AG09319 (cell line): ENCODE data around the gene SIN3B.
"Not testable (repeated sequence)": the region's sequence is repeated elsewhere in the genome, so short reads cannot be mapped to it uniquely, and the experiment has no call there.

Source experiments
- DNase-seq: peaks from one replicate; pipeline ENCODE4 v3.0.0-alpha.2; 2010; ENCODE audit warnings: low read depth; ENCODE audit errors: extremely low read depth
- CTCF ChIP-seq: IDR thresholded peaks from 2 replicates; pipeline ENCODE4 v1.5.1; 2011; ENCODE audit warnings: low read depth, mild to moderate bottlenecking, inconsistent platforms, low read length, moderate library complexity

SIN3B gene

GRCh38 chr19:16791942-16792341 is 37.3 kb upstream of the SIN3B start:
- no peak for DNase-seq
- TF ChIP-seq CTCF = no peak

- DNase-seq = no peak
- TF ChIP-seq CTCF = no peak
Measured at GRCh38 chr19:16794456-16795441, 34.4 kb upstream of the SIN3B start.

GRCh38 chr19:16795731-16796130 is 33.5 kb upstream of the SIN3B start:
- TF ChIP-seq CTCF = no peak
- no peak for DNase-seq

GRCh38 chr19:16797876-16798275 is 31.3 kb upstream of the SIN3B start:
- no peak for TF ChIP-seq CTCF

GRCh38 chr19:16798326-16798725 is 30.9 kb upstream of the SIN3B start:
- not testable (repeated sequence) for DNase-seq

More at GRCh38 chr19:16797876-16798275, 31.3 kb upstream of the SIN3B start:
- DNase-seq = no peak

- no peak for DNase-seq
- TF ChIP-seq CTCF = no peak
Measured at GRCh38 chr19:16799740-16800139, 29.5 kb upstream of the SIN3B start.

- no peak for DNase-seq
- TF ChIP-seq CTCF = no peak
Measured at GRCh38 chr19:16801600-16802013, 27.6 kb upstream of the SIN3B start.
